ENCODE measurements around the gene BRWD1. TPM values are rescaled to one million over a fixed set of nuclear protein-coding genes. Genes with fewer than 3 reads are reported as not detected.
"Not testable (repeated sequence)": the region's sequence is repeated elsewhere in the genome, so short reads cannot be mapped to it uniquely, and the experiment has no call there.

The BRWD1 gene
- total and polyA plus RNA-seq, 2 donors (not counting 1 experiment from before 2014, with no cell fraction given): 17.1 to 48.9 TPM

GRCh38 chr21:39159342-39160063 lies 153.9 kb downstream of the BRWD1 start:
- Histone ChIP-seq H3K27ac (ENCODE audit: insufficient read depth, low read length) (no peak overlapping the region), H3K36me3 (ENCODE audit: control insufficient read depth, insufficient read depth, low read length) (no peaks in the 10 kb centered on the region), H2AFZ (ENCODE audit: low read length) (no peak overlapping the region), H3K27me3 (ENCODE audit: control insufficient read depth, insufficient read depth, low read length) (no peaks in the 10 kb centered on the region), H3K79me2 (ENCODE audit: control insufficient read depth, insufficient read depth, low read length) (no peaks in the 10 kb centered on the region), H4K20me1 (ENCODE audit: control insufficient read depth, extremely low read depth, insufficient read depth, low read length) (no peaks in the 10 kb centered on the region), H3K9ac (ENCODE audit: insufficient read depth, low read length) (no peak overlapping the region), H3K4me1 (ENCODE audit: control insufficient read depth, extremely low read depth, insufficient read depth, low read length) (no peaks in the 10 kb centered on the region), H3K9me3 (ENCODE audit: control insufficient read depth, insufficient read depth, low read depth, low read length) (no peaks in the 10 kb centered on the region), H3K4me2 (ENCODE audit: extremely low read depth, insufficient read depth, low read length) (no peak overlapping the region), H3K4me3 (replicated peaks in 1 of 4; ENCODE audit: control extremely low read depth in 1 of 4, insufficient read depth in 1 of 4, low read depth in 3 of 4, low read length in 4 of 4) (no peak overlapping the region)
- TF ChIP-seq EZH2 (IDR thresholded peaks at IDR 0.05; ENCODE audit: low read length, missing control alignments) (no peak), CTCF (conservative IDR thresholded peaks at IDR 0.05 in 1 of 2, IDR thresholded peaks at IDR 0.05 in 1 of 2; ENCODE audit: low read depth in 1 of 2, low read length in 2 of 2) (no peak)
- peak in 1 of 2 donors; percentile 74 for DNase-seq (ENCODE audit: low read depth in 2 of 2)

- not testable (repeated sequence) for H3K4me2 ChIP-seq (ENCODE audit: extremely low read depth, insufficient read depth, low read length); H3K9ac ChIP-seq (ENCODE audit: insufficient read depth, low read length); H4K20me1 ChIP-seq (ENCODE audit: control insufficient read depth, extremely low read depth, insufficient read depth, low read length); H3K27me3 ChIP-seq (ENCODE audit: control insufficient read depth, insufficient read depth, low read length); H3K27ac ChIP-seq (ENCODE audit: insufficient read depth, low read length); H2AFZ ChIP-seq (ENCODE audit: low read length); DNase-seq (ENCODE audit: low read depth in 2 of 2); H3K36me3 ChIP-seq (ENCODE audit: control insufficient read depth, insufficient read depth, low read length); H3K4me3 ChIP-seq (replicated peaks in 1 of 4; ENCODE audit: control extremely low read depth in 1 of 4, insufficient read depth in 1 of 4, low read depth in 3 of 4, low read length in 4 of 4); H3K9me3 ChIP-seq (ENCODE audit: control insufficient read depth, insufficient read depth, low read depth, low read length); H3K4me1 ChIP-seq (ENCODE audit: control insufficient read depth, extremely low read depth, insufficient read depth, low read length); H3K79me2 ChIP-seq (ENCODE audit: control insufficient read depth, insufficient read depth, low read length)
Observed at GRCh38 chr21:39157241-39157640, 156.2 kb downstream of the BRWD1 start.

GRCh38 chr21:39156024-39156423 lies 157.4 kb downstream of the BRWD1 start:
- TF ChIP-seq CTCF (conservative IDR thresholded peaks at IDR 0.05 in 1 of 2, IDR thresholded peaks at IDR 0.05 in 1 of 2; ENCODE audit: low read depth in 1 of 2, low read length in 2 of 2) (no peak), EZH2 (IDR thresholded peaks at IDR 0.05; ENCODE audit: low read length, missing control alignments) (no peak)
- Histone ChIP-seq H3K36me3 (ENCODE audit: control insufficient read depth, insufficient read depth, low read length) (no peaks in the 10 kb centered on the region), H4K20me1 (ENCODE audit: control insufficient read depth, extremely low read depth, insufficient read depth, low read length) (no peaks in the 10 kb centered on the region), H3K27ac (ENCODE audit: insufficient read depth, low read length) (no peak overlapping the region), H3K4me1 (ENCODE audit: control insufficient read depth, extremely low read depth, insufficient read depth, low read length) (no peaks in the 10 kb centered on the region), H3K79me2 (ENCODE audit: control insufficient read depth, insufficient read depth, low read length) (no peaks in the 10 kb centered on the region), H3K9ac (ENCODE audit: insufficient read depth, low read length) (no peak overlapping the region), H3K4me3 (replicated peaks in 1 of 4; ENCODE audit: control extremely low read depth in 1 of 4, insufficient read depth in 1 of 4, low read depth in 3 of 4, low read length in 4 of 4) (no peak overlapping the region), H3K4me2 (ENCODE audit: extremely low read depth, insufficient read depth, low read length) (no peak overlapping the region), H3K9me3 (ENCODE audit: control insufficient read depth, insufficient read depth, low read depth, low read length) (no peaks in the 10 kb centered on the region), H3K27me3 (ENCODE audit: control insufficient read depth, insufficient read depth, low read length) (no peaks in the 10 kb centered on the region), H2AFZ (ENCODE audit: low read length) (no peak overlapping the region)
- DNase-seq (ENCODE audit: low read depth in 2 of 2): peak in 1 of 2 donors; percentile 84

All from fibroblast of lung (primary cell).